Mucosa of descending colon (tissue), 3 donors: ENCODE data around the gene OFD1. TPM values are rescaled to one million over a fixed set of nuclear protein-coding genes. Genes with fewer than 3 reads are reported as not detected.

Experiments
- ATAC-seq: fragments of 200-7000 bp; cut with Tn5 transposase; one replicate; pipeline ENCODE4 v1.9.1; 2020; ENCODE audit warnings: mild to moderate bottlenecking, moderate library complexity
- DNase-seq, 3 donors: peaks; one replicate each; pipeline ENCODE4 v3.0.0-alpha.2; 2020
- H3K36me3 ChIP-seq: fragments of 200-600 bp; one replicate; pipeline ENCODE4 v1.8.0; 2021; ENCODE audit warnings: low read depth, mild to moderate bottlenecking
- H3K4me1 ChIP-seq: fragments of 200-600 bp; one replicate; pipeline ENCODE4 v1.8.0; 2021; ENCODE audit warnings: low read depth, mild to moderate bottlenecking
- H3K4me3 ChIP-seq: fragments of 200-600 bp; one replicate; pipeline ENCODE4 v1.8.0; 2021; ENCODE audit warnings: mild to moderate bottlenecking
- H3K9me3 ChIP-seq: fragments of 200-600 bp; one replicate; pipeline ENCODE4 v1.8.0; 2021; ENCODE audit warnings: mild to moderate bottlenecking
- intact Hi-C, 2 donors: fragments of 100-400 bp; cut with DNase I in 1 of 2; cut with micrococcal nuclease in 1 of 2; formaldehyde crosslinking; loops; one replicate each; pipeline versions ENCODE4 v1.11.0 to v1.11.1; 2022; cut with DNase I, micrococcal nuclease
- long read RNA-seq, 2 donors: library from polyadenylated mRNA; unstranded; transcript quantifications; one replicate each; pipeline ENCODE4 v2.0.0, GENCODE V29; 2019 to 2021
- total RNA-seq, 3 donors: library from RNA; stranded (reverse); fragmentation: NEBNext Ultra II Directional in 2 of 3; extraction: Animal tissue kit (Norgen Biotek cat#: 25700) in 2 of 3; gene quantifications; one replicate each; pipeline versions ENCODE4 v1.2.1 to v1.2.4, GENCODE V29; 2021 to 2023
- TF ChIP-seq, protein P1 (sequence below): fragments of 200-600 bp; IDR thresholded peaks from one replicate; pipeline ENCODE4 v1.8.0; 2022; ENCODE audit warnings: antibody characterized with exemption, mild to moderate bottlenecking
- donor health status: DM: no; HTN: no; CAD: no; lungs with moderate emphysema.
- donor health status: DM: no; HTN: no; CAD: no.
- donor health status: DM: no; HTN: yes; CAD: no.

Gene OFD1, protein sequence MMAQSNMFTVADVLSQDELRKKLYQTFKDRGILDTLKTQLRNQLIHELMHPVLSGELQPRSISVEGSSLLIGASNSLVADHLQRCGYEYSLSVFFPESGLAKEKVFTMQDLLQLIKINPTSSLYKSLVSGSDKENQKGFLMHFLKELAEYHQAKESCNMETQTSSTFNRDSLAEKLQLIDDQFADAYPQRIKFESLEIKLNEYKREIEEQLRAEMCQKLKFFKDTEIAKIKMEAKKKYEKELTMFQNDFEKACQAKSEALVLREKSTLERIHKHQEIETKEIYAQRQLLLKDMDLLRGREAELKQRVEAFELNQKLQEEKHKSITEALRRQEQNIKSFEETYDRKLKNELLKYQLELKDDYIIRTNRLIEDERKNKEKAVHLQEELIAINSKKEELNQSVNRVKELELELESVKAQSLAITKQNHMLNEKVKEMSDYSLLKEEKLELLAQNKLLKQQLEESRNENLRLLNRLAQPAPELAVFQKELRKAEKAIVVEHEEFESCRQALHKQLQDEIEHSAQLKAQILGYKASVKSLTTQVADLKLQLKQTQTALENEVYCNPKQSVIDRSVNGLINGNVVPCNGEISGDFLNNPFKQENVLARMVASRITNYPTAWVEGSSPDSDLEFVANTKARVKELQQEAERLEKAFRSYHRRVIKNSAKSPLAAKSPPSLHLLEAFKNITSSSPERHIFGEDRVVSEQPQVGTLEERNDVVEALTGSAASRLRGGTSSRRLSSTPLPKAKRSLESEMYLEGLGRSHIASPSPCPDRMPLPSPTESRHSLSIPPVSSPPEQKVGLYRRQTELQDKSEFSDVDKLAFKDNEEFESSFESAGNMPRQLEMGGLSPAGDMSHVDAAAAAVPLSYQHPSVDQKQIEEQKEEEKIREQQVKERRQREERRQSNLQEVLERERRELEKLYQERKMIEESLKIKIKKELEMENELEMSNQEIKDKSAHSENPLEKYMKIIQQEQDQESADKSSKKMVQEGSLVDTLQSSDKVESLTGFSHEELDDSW
- 10 to 100 TPM; 26.0 to 49.4 (median 32.6) TPM for total RNA-seq
- long read RNA-seq, donor 1, full-length matches to known transcripts: 7 of 22 reads
- long read RNA-seq, donor 1, partial matches to known transcripts: 7 of 22 reads
- long read RNA-seq, donor 1, other reads (novel, unspliced or antisense): 8 of 22 reads
- long read RNA-seq, donor 2, full-length matches to known transcripts: 1 of 19 reads
- long read RNA-seq, donor 2, partial matches to known transcripts: 16 of 19 reads
- long read RNA-seq, donor 2, other reads (novel, unspliced or antisense): 2 of 19 reads

DNA sequence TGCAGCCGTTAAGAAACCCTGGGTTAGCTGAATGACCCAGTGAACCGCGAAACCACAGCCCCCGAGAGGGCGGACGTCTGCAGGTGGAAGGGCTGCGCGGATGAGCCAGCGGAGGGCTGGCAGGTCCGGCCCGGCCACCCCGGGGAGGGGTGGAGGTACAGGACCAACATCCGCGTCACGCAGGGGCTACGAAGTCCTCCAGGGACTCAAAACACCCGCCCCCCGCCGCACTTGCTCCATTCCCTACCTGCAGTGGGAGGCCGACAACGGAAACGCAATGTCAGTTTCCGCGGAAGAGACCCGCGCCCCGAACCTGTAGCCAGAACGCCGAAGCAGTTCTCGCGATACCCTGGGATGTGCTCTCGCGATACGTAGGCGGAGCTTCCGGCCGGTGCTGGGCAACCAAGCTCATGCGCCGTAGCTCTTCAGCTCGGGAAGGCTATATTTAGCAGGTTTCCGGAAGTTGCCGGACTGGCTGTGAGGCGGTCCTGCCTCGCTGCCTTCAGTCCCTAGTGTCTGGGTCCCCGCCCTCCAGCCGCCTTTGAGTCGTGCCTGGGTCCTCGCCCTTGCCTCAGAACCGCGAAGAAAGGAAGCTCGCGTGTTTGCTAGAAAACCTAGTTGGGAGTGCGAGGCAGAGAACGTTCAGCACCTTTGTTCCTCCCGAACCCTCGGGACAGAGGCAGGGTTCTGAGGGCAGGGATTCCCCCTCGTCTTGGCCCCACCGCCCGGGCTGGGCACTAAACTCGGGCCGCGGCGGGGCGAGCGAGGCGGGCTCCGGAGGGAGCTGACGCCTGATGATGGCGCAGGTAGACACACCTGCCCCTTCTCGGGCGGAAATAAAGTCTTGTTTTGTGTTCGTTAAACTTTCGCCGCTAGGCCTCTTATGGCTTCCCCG, at the start of gene OFD1, which contains the start of gene TRAPPC2:
Gene OFD1, plus strand, starts transcription at position 471 of the 895 bp plus-strand sequence. Its CDS starts 324 bp downstream, at position 795.
Gene TRAPPC2, minus strand, starts transcription at position 343 of the 895 bp plus-strand sequence. CDS start 14,657 bp downstream, outside the sequence.
- ATAC-seq: peak; percentile 99
- intact Hi-C loops: no loop called here
- Histone ChIP-seq H3K9me3 (no peaks in the 10 kb centered on the region), H3K4me1 (no peaks in the 10 kb centered on the region), H3K36me3 (no peaks in the 10 kb centered on the region), H3K4me3 (peak within 1 kb of the TSS; percentile 59)
- TF ChIP-seq, protein P1, sequence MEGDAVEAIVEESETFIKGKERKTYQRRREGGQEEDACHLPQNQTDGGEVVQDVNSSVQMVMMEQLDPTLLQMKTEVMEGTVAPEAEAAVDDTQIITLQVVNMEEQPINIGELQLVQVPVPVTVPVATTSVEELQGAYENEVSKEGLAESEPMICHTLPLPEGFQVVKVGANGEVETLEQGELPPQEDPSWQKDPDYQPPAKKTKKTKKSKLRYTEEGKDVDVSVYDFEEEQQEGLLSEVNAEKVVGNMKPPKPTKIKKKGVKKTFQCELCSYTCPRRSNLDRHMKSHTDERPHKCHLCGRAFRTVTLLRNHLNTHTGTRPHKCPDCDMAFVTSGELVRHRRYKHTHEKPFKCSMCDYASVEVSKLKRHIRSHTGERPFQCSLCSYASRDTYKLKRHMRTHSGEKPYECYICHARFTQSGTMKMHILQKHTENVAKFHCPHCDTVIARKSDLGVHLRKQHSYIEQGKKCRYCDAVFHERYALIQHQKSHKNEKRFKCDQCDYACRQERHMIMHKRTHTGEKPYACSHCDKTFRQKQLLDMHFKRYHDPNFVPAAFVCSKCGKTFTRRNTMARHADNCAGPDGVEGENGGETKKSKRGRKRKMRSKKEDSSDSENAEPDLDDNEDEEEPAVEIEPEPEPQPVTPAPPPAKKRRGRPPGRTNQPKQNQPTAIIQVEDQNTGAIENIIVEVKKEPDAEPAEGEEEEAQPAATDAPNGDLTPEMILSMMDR: no peak
- DNase-seq: peak; percentile 93 to 97 (median 94)

DNA sequence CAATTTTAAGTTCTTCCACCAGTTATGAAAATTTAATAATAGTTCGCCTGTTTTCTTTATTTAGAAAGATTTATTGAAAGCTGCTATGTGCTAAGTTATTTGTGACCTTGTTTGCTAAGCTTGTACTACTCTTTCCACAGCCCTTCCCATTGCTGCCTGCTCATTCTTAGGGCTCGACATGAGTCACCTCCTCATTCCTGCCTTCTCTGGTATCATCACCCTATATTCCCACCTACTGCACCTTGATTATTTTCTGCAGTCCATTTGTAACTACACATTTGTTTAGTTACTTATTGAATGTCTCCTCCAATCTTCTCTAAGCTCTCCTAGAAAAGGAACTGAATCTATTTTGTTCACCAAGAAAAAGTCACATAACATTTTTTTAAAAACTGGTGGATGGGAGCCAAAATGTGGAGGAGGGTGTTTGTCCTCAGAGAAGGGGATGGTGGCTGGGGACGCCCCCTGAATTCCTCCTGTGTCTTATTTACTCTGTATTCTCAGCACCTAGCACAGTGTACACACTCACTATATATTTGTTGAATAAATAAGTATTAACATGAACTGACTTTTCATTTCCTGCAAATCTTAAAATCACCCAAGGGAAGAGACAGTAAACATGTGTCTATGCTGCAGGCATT, 49.3 kb upstream of the OFD1 start:
- Histone ChIP-seq H3K9me3 (no peaks in the 10 kb centered on the region), H3K4me1 (no peaks in the 10 kb centered on the region), H3K36me3 (no peaks in the 10 kb centered on the region), H3K4me3 (no peak overlapping the region)
- TF ChIP-seq, protein P1: no peak
- DNase-seq (no peak), ATAC-seq (no peak)
- intact Hi-C loops: no loop called here

DNA sequence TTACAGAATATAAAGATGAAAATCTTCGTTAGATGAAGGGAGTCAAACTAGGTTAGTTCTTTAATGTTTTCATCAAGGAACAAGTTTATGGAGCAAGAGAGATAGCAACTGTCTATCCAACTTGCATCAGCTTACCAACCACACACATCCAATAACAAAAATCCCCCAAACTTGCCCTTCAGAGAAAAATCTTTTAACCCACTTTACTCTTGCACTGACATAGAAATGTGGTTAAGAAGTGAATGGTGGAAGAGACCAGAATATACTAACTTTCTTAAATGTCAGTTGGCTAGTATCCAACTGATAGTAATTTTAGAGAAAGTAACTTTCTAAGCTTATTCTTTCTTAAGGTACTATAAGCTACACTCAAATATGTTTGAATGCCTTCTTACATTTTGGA, 47.3 kb upstream of the OFD1 start:
- no peak for ATAC-seq
- intact Hi-C loops: no loop called here
- Histone ChIP-seq H3K4me1 (peaks cover 8% of the 10 kb centered on the region), H3K4me3 (no peak overlapping the region), H3K36me3 (no peaks in the 10 kb centered on the region), H3K9me3 (no peaks in the 10 kb centered on the region)
- DNase-seq: no peak
- TF ChIP-seq, protein P1: no peak

DNA sequence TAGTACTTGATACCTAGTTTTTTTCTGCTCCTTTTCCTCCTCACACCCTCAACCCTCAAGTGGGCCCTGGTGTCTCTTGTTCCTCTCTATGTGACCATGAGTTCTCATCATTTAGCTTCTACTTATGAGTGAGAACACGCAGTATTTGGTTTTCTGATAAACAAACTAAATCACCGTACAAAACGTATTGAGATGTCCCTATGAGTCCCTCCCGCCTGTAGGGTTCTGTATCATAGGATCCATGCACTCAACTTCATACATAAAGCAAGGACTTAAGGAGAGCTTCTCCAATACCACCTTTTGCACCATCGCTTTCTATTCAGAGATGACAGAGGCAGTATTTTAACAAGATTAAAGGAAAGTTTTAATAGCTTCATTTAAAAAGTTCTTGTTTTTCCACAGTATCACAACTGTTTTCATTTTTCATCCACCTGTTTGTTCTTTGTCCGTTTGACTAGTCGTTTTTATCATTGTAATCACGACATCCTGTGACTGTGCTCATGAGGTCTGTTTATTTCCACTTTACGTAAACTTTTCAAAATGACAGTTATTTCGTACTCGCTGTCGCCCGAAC, 46.1 kb upstream of the OFD1 start:
- DNase-seq: no peak
- TF ChIP-seq, protein P1: no peak
- H3K36me3 ChIP-seq: no peaks in the 10 kb centered on the region
- peak overlapping the region; percentile 63 for H3K4me3 ChIP-seq
- intact Hi-C loops: no loop called here
- H3K4me1 ChIP-seq: peaks cover 8% of the 10 kb centered on the region
- peak; percentile 18 for ATAC-seq
- H3K9me3 ChIP-seq: no peaks in the 10 kb centered on the region
